Measurements from ENCODE around the gene CISD3. TPM values are rescaled to one million over a fixed set of nuclear protein-coding genes. Genes with fewer than 3 reads are reported as not detected.

CISD3 gene
- total RNA-seq, 1 donor, result 6.5 TPM

- peak; percentile 95 for DNase-seq (ENCODE audit: low read depth)
- H3K4me3 ChIP-seq (ENCODE audit: low read depth, low read length), result no peak overlapping the region
- TF ChIP-seq, protein P1, sequence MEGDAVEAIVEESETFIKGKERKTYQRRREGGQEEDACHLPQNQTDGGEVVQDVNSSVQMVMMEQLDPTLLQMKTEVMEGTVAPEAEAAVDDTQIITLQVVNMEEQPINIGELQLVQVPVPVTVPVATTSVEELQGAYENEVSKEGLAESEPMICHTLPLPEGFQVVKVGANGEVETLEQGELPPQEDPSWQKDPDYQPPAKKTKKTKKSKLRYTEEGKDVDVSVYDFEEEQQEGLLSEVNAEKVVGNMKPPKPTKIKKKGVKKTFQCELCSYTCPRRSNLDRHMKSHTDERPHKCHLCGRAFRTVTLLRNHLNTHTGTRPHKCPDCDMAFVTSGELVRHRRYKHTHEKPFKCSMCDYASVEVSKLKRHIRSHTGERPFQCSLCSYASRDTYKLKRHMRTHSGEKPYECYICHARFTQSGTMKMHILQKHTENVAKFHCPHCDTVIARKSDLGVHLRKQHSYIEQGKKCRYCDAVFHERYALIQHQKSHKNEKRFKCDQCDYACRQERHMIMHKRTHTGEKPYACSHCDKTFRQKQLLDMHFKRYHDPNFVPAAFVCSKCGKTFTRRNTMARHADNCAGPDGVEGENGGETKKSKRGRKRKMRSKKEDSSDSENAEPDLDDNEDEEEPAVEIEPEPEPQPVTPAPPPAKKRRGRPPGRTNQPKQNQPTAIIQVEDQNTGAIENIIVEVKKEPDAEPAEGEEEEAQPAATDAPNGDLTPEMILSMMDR (IDR thresholded peaks at IDR 0.05; ENCODE audit: insufficient read depth, low read length), result no peak
Observed at GRCh38 chr17:38693700-38694329, 36.3 kb upstream of the CISD3 start.

- H3K4me3 ChIP-seq (ENCODE audit: low read depth, low read length), result no peak overlapping the region
- TF ChIP-seq, protein P1 (IDR thresholded peaks at IDR 0.05; ENCODE audit: insufficient read depth, low read length), result no peak
- DNase-seq (ENCODE audit: low read depth), result no peak
Observed at GRCh38 chr17:38697061-38697820, 32.9 kb upstream of the CISD3 start.

GRCh38 chr17:38698760-38699159, 31.4 kb upstream of the CISD3 start:
- TF ChIP-seq, protein P1 (IDR thresholded peaks at IDR 0.05; ENCODE audit: insufficient read depth, low read length), result no peak
- DNase-seq (ENCODE audit: low read depth), result no peak
- H3K4me3 ChIP-seq (ENCODE audit: low read depth, low read length), result no peak overlapping the region

GRCh38 chr17:38701504-38702165, 28.5 kb upstream of the CISD3 start:
- peak overlapping the region; percentile 69 for H3K4me3 ChIP-seq (ENCODE audit: low read depth, low read length)
- TF ChIP-seq, protein P1 (IDR thresholded peaks at IDR 0.05; ENCODE audit: insufficient read depth, low read length), result no peak
- DNase-seq (ENCODE audit: low read depth), result peak; percentile 41

DNA sequence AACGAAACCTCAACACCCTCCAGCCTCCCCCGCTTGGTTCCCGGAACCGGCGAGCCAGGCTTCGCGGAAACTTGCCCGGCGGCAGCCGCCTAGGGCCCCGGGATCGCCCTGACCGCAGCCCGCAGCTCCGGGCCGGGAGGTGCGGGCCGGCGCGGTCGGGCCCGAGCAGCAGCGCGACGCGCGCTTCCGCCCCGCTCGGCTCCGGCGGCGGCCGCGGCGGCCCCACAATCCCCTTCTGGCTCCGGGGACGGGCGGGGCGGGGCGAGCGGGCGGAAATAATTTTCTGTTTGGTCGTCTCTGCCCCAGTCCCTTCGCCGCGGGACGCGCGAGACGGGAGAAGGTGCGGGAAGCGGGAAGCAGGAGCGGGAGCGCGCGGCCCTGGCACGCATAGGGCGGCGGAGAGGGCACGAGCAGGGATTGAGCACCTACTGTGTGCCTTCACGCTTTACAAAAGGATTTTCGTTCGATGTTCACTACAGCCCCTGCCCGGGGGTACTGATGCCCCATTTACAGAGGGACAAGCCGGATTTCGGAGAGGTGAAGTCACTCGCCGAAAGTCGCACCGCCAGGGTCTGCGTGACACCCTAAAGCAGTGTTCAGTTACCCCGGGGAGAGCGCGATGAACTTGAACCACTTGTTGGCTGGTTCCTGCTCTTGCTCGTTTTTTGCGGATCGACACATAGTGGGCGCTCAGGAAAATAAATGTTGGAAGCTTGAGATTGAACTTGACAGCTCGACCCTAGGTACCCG, 27.8 kb upstream of the CISD3 start:
- TF ChIP-seq, protein P1 (IDR thresholded peaks at IDR 0.05; ENCODE audit: insufficient read depth, low read length), result no peak

DNA sequence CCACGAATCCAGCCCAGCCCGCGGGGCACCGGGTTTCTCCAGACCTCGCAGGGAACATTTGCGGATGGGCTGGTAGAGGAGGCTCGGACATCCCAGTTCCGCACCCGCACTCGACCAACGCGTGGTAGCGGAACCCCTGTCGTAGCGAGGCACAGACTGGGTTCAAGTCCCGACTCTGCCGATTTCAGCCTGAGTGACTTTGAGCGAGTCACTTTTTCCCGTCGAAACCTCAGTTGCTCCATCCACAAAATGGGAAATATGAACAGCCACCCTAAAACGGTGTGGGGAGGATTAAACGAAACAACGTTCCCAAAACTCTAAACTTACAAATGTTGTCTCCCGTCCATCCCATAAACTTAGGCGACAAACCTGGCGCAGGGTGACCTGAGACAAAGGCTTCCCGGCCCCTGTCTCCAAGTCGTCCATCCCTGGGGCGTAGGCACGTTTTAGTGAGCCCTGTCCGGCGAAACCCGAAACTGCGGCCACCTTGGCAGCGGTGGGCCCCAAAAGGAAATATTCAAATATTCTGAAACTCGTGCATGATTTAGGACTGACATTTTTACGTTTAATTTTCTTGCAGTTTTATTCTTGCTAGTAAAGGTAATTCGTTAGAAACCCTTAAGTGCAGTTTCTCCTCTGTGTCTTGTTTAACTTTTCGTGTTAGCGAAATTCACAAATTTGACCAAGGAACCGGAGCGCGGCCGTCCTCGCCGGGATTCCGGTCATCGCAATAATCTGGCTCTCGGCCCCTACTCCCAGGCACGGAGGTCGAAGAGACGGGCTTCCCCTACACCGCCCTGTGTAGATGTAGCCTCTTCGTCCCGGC, 27.0 kb upstream of the CISD3 start:
- TF ChIP-seq, protein P1 (IDR thresholded peaks at IDR 0.05; ENCODE audit: insufficient read depth, low read length), result no peak
- DNase-seq (ENCODE audit: low read depth), result no peak
- peak overlapping the region; percentile 79 for H3K4me3 ChIP-seq (ENCODE audit: low read depth, low read length)

More for the DNA sequence above, 27.8 kb upstream of the CISD3 start:
- H3K4me3 ChIP-seq (ENCODE audit: low read depth, low read length), result peak overlapping the region; percentile 79
- peak; percentile 75 for DNase-seq (ENCODE audit: low read depth)

Data from fibroblast of the aortic adventitia (primary cell).